Measurements from ENCODE around the gene PEX11A.

- TF ChIP-seq POLR2A (IDR thresholded peaks at IDR 0.05) (no peak), CTCF (IDR thresholded peaks at IDR 0.05) (no peak), POLR2AphosphoS5 (IDR thresholded peaks at IDR 0.05) (no peak), EP300 (IDR thresholded peaks at IDR 0.05) (no peak)
Measured at GRCh38 chr15:89686522-89686921, 4.0 kb downstream of the PEX11A start.
